PC-3 (cell line): ENCODE results near the gene ROBO3. TPM values are rescaled to one million over a fixed set of nuclear protein-coding genes. Genes with fewer than 3 reads are reported as not detected.

Experiments used
- ATAC-seq: fragments of 200-7000 bp; cut with Tn5 transposase; 2 replicates; pipeline ENCODE4 v1.9.1; 2020; ENCODE audit warnings: mild to moderate bottlenecking, moderate library complexity
- BruUV-seq: library from RNA; stranded (reverse); fragments of 400-500 nt; replicated peaks from 2 replicates; lab custom pipeline; 2021; lab: Mats Ljungman, UMichigan
- CTCF ChIA-PET: fragments of 300-600 bp; sonication (Branson Sonifier 250); formaldehyde crosslinking; loops from one replicate; lab custom pipeline; 2022; ENCODE audit warnings: antibody characterized with exemption; lab: Charles Lee
- POLR2A ChIA-PET: fragments of 300-600 bp; sonication (Branson Sonifier 250); formaldehyde crosslinking; loops from one replicate; lab custom pipeline; 2022; ENCODE audit warnings: antibody characterized with exemption; ENCODE audit not compliant: unreplicated experiment; lab: Charles Lee
- DNase-seq: peaks from one replicate; pipeline ENCODE4 v3.0.0-alpha.2; 2015
- H2AFZ ChIP-seq: fragments of 300-600 bp; sonication (generic); 2 replicates; pipeline ENCODE4 v1.6.0; 2016; ENCODE audit warnings: antibody characterized with exemption, low read length
- H3F3A ChIP-seq: fragments of 300-600 bp; sonication (generic); one replicate; pipeline ENCODE4 v1.6.0; 2017; ENCODE audit warnings: antibody characterized with exemption, low read length, control low read depth, mild to moderate bottlenecking; ENCODE audit not compliant: unreplicated experiment
- H3K27ac ChIP-seq: fragments of 300-600 bp; sonication (generic); 2 replicates; pipeline ENCODE4 v1.5.1; 2016; ENCODE audit warnings: mild to moderate bottlenecking, low read length
- H3K27me3 ChIP-seq: fragments of 300-600 bp; sonication (generic); 2 replicates; pipeline ENCODE4 v1.6.1; 2016; ENCODE audit warnings: low read length, mixed read lengths
- H3K36me3 ChIP-seq: fragments of 300-600 bp; sonication (generic); 2 replicates; pipeline ENCODE4 v1.6.1; 2016; ENCODE audit warnings: low read depth, mixed run types, low read length, mixed read lengths
- H3K4me1 ChIP-seq: fragments of 300-600 bp; sonication (generic); 2 replicates; pipeline ENCODE4 v1.5.1; 2016; ENCODE audit warnings: low read length; ENCODE audit not compliant: insufficient read depth
- H3K4me2 ChIP-seq: fragments of 300-600 bp; sonication (generic); 2 replicates; pipeline ENCODE4 v1.6.0; 2016; ENCODE audit warnings: low read length
- H3K4me3 ChIP-seq: fragments of 300-600 bp; sonication (generic); 2 replicates; pipeline ENCODE4 v1.5.1; 2016; ENCODE audit warnings: mild to moderate bottlenecking, low read length, mixed read lengths
- H3K79me2 ChIP-seq: fragments of 300-600 bp; sonication (generic); 2 replicates; pipeline ENCODE4 v1.6.1; 2017; ENCODE audit warnings: low read length, mixed read lengths
- H3K9ac ChIP-seq: fragments of 300-600 bp; sonication (generic); 2 replicates; pipeline ENCODE4 v1.6.0; 2016; ENCODE audit warnings: mild to moderate bottlenecking, low read length
- H3K9me2 ChIP-seq: fragments of 300-600 bp; sonication (generic); replicated peaks from 2 replicates; pipeline ENCODE4 v1.6.1; 2016; ENCODE audit warnings: mixed run types, low read length, mixed read lengths
- H3K9me3 ChIP-seq: fragments of 300-600 bp; sonication (generic); 2 replicates; pipeline ENCODE4 v1.6.1; 2016; ENCODE audit warnings: low read length, mixed read lengths
- H4K20me1 ChIP-seq: fragments of 300-600 bp; sonication (generic); 2 replicates; pipeline ENCODE4 v1.6.1; 2016; ENCODE audit warnings: low read length, mixed read lengths
- EZH2 ChIP-seq: fragments of 300-600 bp; sonication (generic); IDR thresholded peaks from one replicate; pipeline ENCODE4 v1.6.1; 2017; ENCODE audit warnings: antibody characterized with exemption, mild to moderate bottlenecking, low read length; ENCODE audit not compliant: unreplicated experiment
- EZH2phosphoT487 ChIP-seq: fragments of 300-600 bp; sonication (generic); IDR thresholded peaks from 2 replicates; pipeline ENCODE4 v1.6.1; 2018; ENCODE audit warnings: mild to moderate bottlenecking, antibody characterized with exemption, low read length, borderline replicate concordance
- intact Hi-C: fragments of 100-400 bp; cut with micrococcal nuclease; formaldehyde crosslinking; loops from 2 replicates; pipeline ENCODE4 v1.9.0; 2023
- total RNA-seq: library from RNA; depleted of rRNA; stranded (reverse); fragments of >200 nt; gene quantifications from 2 replicates; pipeline ENCODE4 v1.2.3, GENCODE V29; 2014
- TF ChIP-seq, protein P1 (sequence below): fragments of 300-600 bp; sonication (generic); conservative IDR thresholded peaks from 2 replicates; pipeline ENCODE4 v1.5.1; 2017; ENCODE audit warnings: antibody characterized with exemption, low read depth, mild to moderate bottlenecking, low read length

ROBO3 gene
- total RNA-seq, 1 experiment from 2014 or later, result 18.5 TPM

GRCh38 chr11:124865902-124866851 is 945 bp downstream of the ROBO3 start:
- Histone ChIP-seq H3K4me1 (no peaks in the 10 kb centered on the region), H3F3A (no peaks in the 10 kb centered on the region), H3K9ac (no peak overlapping the region), H3K27ac (no peak overlapping the region), H3K27me3 (peaks cover 71% of the 10 kb centered on the region), H3K36me3 (no peaks in the 10 kb centered on the region), H3K9me3 (no peaks in the 10 kb centered on the region), H3K9me2 (no peaks in the 10 kb centered on the region), H2AFZ (peak overlapping the region; percentile 52; the same call in 1 of the 2 replicates), H3K4me3 (peak overlapping the region; percentile 18; the same call in 1 of the 2 replicates), H4K20me1 (no peaks in the 10 kb centered on the region), H3K4me2 (peak overlapping the region; percentile 52), H3K79me2 (no peaks in the 10 kb centered on the region)
- intact Hi-C loops, result loop anchor here (1.0 to 2.0 kb wide), 2 partner anchors 25 to 65 kb away; partner anchors contain the start of gene MSANTD2
- no TSS peak for BruUV-seq
- POLR2A ChIA-PET, result no interaction called here
- CTCF ChIA-PET, result interaction anchor here (0.5 to 1.3 kb wide), 5 partner anchors 10 to 301 kb away, joined by 3 to 12 read pairs (median 6); no protein-coding TSS in a partner anchor
- DNase-seq (peak; percentile 30), ATAC-seq (peak; percentile 17)
- TF ChIP-seq EZH2phosphoT487 (peak; percentile 52; the same call in 1 of the 2 replicates), EZH2 (no peak)
- TF ChIP-seq, protein P1, sequence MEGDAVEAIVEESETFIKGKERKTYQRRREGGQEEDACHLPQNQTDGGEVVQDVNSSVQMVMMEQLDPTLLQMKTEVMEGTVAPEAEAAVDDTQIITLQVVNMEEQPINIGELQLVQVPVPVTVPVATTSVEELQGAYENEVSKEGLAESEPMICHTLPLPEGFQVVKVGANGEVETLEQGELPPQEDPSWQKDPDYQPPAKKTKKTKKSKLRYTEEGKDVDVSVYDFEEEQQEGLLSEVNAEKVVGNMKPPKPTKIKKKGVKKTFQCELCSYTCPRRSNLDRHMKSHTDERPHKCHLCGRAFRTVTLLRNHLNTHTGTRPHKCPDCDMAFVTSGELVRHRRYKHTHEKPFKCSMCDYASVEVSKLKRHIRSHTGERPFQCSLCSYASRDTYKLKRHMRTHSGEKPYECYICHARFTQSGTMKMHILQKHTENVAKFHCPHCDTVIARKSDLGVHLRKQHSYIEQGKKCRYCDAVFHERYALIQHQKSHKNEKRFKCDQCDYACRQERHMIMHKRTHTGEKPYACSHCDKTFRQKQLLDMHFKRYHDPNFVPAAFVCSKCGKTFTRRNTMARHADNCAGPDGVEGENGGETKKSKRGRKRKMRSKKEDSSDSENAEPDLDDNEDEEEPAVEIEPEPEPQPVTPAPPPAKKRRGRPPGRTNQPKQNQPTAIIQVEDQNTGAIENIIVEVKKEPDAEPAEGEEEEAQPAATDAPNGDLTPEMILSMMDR, result peak; percentile 74

DNA sequence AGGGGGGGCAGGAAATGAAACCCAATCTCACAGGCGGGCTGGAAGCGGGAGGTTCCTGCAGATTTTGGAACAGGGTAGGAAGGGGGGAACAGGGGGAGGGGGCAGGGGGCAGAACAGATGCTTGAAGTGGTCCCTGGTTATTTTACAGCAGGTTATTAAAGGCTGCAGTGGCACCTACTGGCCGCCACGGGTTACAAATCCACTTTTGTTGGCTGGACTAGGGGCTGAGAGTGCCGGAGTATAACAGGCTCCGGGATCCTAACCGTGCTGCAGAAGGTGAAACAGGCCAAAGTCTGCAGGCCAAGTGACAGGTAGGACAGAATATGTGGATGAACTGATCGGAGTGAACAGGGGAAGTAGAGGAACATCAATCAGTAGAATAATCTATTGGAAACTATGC is 2.5 kb downstream of the ROBO3 start:
- Histone ChIP-seq H3K4me1 (no peaks in the 10 kb centered on the region), H3K9me2 (no peaks in the 10 kb centered on the region), H3K36me3 (no peaks in the 10 kb centered on the region), H3K9me3 (no peaks in the 10 kb centered on the region), H3K27me3 (peaks cover 58% of the 10 kb centered on the region), H3F3A (no peaks in the 10 kb centered on the region), H3K9ac (no peak overlapping the region), H3K79me2 (no peaks in the 10 kb centered on the region), H3K27ac (no peak overlapping the region), H4K20me1 (no peaks in the 10 kb centered on the region), H3K4me3 (0 out of 2 replicates have a peak overlapping the region, but pooled peaks have one; percentile 4), H3K4me2 (peak overlapping the region; percentile 45), H2AFZ (peak overlapping the region; percentile 40; the same call in 1 of the 2 replicates)
- POLR2A ChIA-PET, result interaction anchor here (0.6 kb wide), 1 partner anchor 27 kb away, joined by 5 read pairs; no protein-coding TSS in a partner anchor
- TF ChIP-seq EZH2phosphoT487, result no peak
- TF ChIP-seq, protein P1, result peak; percentile 75
- no TSS peak for BruUV-seq
- DNase-seq (peak; percentile 64), ATAC-seq (peak; percentile 75)
- CTCF ChIA-PET, result interaction anchor here (0.5 to 1.3 kb wide), 6 partner anchors 9 to 199 kb away, joined by 3 to 13 read pairs (median 6); partner anchors contain the start of genes SIAE and SPA17
- intact Hi-C loops, result loop anchor here (1.0 to 2.0 kb wide), 4 partner anchors 30 to 223 kb away; partner anchors contain the start of gene MSANTD2
